GM12874 (cell line): ENCODE data around the gene PAM16.

Source experiments
- CTCF ChIP-seq: IDR thresholded peaks from 2 replicates; pipeline ENCODE4 v1.5.1; 2011; ENCODE audit warnings: low read depth, mild to moderate bottlenecking, control low read depth, low read length, moderate library complexity; ENCODE audit not compliant: insufficient read depth

The PAM16 gene

GRCh38 chr16:4342866-4343744, 8.0 kb downstream of the PAM16 start:
- TF ChIP-seq CTCF: no peak

GRCh38 chr16:4341250-4341649, 9.9 kb downstream of the PAM16 start:
- TF ChIP-seq CTCF: no peak

GRCh38 chr16:4340443-4340842, 10.7 kb downstream of the PAM16 start:
- no peak for TF ChIP-seq CTCF

- no peak for TF ChIP-seq CTCF
Observed at GRCh38 chr16:4339909-4340308, 11.2 kb downstream of the PAM16 start.

GRCh38 chr16:4339455-4339854, 11.7 kb downstream of the PAM16 start:
- TF ChIP-seq CTCF: no peak

GRCh38 chr16:4338712-4339299, 12.3 kb downstream of the PAM16 start:
- no peak for TF ChIP-seq CTCF

GRCh38 chr16:4338125-4338582, 13.0 kb downstream of the PAM16 start:
- TF ChIP-seq CTCF: no peak
